ENCODE measurements around the gene INPP5A.

DNA sequence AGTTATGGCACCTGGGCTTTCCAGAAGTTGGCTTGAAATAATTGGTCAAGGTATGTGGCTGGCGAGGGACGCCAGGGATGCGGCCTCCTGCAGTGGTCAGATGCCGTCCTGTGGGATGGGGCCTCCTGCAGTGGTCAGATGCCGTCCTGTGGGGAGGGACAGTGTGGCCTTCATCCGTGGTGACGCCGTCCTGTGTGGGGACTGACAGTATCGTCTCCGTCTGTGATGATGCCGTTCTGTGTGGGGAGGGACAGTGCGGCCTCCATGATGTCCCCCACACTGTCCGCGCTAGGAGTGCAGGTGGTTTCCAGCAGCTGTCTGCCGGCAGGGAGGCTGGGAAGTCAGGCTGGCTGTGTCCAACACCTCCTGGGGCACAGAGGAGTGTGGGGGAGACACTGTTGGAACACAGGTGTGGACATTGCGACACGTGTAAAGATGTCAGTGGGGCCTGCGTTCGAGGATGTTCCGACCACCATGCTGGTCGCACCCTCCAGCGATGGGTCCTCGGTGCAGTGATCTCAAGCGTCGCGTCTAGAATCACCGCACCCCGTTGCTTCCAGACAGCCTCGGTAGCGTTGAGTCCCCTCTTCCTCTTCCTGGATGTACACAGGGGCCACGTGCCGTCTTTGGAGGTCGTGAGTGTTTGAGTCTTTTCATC is 52.6 kb downstream of the INPP5A start:
- TF ChIP-seq CTCF (conservative IDR thresholded peaks at IDR 0.05) (no peak), ZFX (IDR thresholded peaks at IDR 0.05) (no peak)
